ENCODE results near the gene SLC23A2. TPM values are rescaled to one million over a fixed set of nuclear protein-coding genes. Genes with fewer than 3 reads are reported as not detected.
A peak's percentile ranks its signal among the peaks of the same experiment; 100 is the strongest.

The SLC23A2 gene
- total RNA-seq, result 27.1 and 28.3 TPM in 2 replicates
- long read RNA-seq, full-length matches to known transcripts, result 8 of 34 reads
- long read RNA-seq, partial matches to known transcripts, result 9 of 34 reads
- long read RNA-seq, other reads (novel, unspliced or antisense), result 17 of 34 reads

DNA sequence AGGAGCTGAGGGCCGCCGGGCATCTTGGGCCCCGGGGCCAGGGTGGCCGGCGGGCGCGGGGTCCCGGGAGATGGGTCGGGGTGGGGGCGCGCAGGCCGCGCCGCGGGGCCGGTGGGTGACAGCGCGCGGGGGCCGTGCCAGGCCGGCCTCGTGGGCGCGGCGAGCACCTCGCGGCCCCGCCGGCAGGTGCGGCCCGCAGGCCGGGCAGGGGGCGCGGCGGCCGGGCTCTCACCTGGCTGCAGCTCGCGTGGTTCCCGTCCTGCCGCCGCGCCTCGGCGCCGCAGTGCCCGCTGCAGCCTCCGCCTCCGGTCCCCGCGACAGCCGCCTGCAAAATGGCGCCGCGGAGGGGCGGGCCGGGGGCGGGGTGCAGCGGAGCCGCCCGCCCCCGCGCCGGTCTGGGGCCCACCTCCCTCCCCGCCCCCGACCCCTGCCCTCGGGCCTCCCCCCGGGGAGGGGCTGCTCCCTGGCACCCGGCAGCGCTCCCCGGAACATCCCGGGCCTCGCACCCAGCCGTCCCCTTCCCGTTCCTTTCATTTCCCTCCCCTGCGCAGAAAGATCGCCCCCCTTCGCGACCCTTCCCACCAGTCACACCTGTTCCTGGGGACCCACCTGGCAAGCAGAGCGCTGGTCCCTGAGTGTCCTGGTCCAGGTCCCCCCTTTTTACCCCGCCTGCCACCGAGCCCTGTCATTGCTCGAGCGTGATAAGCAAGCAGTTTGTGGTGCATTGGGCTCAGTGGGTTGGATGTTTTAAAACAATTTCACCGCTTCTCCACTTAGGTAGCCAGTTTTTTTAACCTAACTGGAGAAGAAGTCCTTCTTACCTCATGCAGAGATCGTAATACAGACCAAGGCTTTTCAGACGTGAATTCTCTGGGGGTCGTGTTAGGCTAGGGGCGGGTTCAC, at the start of gene SLC23A2:
Gene SLC23A2 (minus strand): TSS at position 337 of the 903 bp plus-strand sequence. CDS start 68,948 bp downstream, outside the sequence.
- DNase-seq (ENCODE audit: low read depth, low spot score), result peak; percentile 9
- Mint-ChIP-seq H3K27ac (ENCODE audit: unreplicated experiment) (peak within 1 kb of the TSS; percentile 83), H3K27me3 (ENCODE audit: low read depth) (peaks cover 9% of the 10 kb centered on the region), H3K4me1 (peaks cover 47% of the 10 kb centered on the region), H3K9me3 (no peaks in the 10 kb centered on the region), H3K36me3 (ENCODE audit: low read depth) (no peaks in the 10 kb centered on the region), H3K4me3 (peak within 1 kb of the TSS; percentile 96)
- TF ChIP-seq, protein P1, sequence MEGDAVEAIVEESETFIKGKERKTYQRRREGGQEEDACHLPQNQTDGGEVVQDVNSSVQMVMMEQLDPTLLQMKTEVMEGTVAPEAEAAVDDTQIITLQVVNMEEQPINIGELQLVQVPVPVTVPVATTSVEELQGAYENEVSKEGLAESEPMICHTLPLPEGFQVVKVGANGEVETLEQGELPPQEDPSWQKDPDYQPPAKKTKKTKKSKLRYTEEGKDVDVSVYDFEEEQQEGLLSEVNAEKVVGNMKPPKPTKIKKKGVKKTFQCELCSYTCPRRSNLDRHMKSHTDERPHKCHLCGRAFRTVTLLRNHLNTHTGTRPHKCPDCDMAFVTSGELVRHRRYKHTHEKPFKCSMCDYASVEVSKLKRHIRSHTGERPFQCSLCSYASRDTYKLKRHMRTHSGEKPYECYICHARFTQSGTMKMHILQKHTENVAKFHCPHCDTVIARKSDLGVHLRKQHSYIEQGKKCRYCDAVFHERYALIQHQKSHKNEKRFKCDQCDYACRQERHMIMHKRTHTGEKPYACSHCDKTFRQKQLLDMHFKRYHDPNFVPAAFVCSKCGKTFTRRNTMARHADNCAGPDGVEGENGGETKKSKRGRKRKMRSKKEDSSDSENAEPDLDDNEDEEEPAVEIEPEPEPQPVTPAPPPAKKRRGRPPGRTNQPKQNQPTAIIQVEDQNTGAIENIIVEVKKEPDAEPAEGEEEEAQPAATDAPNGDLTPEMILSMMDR (conservative IDR thresholded peaks at IDR 0.05), result no peak

DNA sequence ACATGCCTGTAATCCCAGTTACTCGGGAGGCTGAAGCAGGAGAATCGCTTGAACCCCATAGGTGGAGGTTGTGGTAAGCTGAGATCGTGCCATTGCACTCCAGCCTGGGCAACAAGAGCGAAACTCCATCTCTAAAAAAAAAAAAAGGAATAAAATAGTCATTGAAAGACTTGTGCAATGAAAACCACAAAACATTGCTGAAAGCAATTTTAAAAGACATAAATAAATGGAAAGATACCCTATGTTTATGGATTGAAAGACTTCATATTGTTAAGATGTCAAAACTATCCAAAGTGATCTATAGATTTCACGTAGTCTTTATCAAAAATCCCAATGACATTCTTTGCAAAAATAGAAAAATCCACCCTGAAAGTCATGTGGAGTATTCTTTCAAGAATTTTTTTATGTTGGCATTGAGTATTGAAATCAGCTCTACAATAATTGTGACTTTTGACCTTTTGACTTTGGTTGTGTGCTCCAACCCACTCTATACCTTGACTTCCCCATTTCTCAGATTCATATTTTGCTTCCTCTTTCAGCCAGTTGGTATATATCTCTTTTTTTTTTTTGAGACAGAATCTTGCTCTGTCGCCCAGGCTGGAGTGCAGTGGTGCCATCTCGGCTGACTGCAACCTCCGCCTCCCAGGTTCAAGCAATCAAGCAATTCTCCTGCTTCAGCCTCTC, 45.5 kb upstream of the SLC23A2 start:
- no peak for DNase-seq (ENCODE audit: low read depth, low spot score)
- TF ChIP-seq, protein P1 (conservative IDR thresholded peaks at IDR 0.05), result no peak
- Mint-ChIP-seq H3K4me1 (peaks cover 9% of the 10 kb centered on the region), H3K27me3 (ENCODE audit: low read depth) (no peaks in the 10 kb centered on the region), H3K9me3 (no peaks in the 10 kb centered on the region), H3K27ac (ENCODE audit: unreplicated experiment) (no peak overlapping the region), H3K4me3 (no peak overlapping the region), H3K36me3 (ENCODE audit: low read depth) (no peaks in the 10 kb centered on the region)

DNA sequence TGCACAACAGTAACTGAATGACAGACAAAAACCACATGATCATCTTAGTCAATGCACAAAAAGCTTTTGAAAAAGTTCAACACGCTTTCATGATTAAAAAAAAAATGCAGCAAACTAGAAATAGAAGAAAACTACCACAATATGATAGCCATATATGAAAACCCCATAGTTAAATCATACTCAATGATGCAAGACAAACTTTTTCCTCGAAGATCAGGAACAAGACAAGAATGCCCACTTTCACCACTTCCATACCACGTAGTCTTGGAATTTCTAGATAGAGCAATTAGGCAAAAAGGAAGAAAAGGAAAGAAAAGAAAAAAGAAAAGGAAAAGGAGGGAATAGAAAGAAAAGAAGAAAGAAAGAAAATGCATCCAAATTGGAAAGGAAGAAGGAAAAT, 44.6 kb upstream of the SLC23A2 start:
- Mint-ChIP-seq H3K4me3 (no peak overlapping the region), H3K27ac (ENCODE audit: unreplicated experiment) (no peak overlapping the region), H3K9me3 (no peaks in the 10 kb centered on the region), H3K36me3 (ENCODE audit: low read depth) (no peaks in the 10 kb centered on the region), H3K4me1 (peaks cover 17% of the 10 kb centered on the region), H3K27me3 (ENCODE audit: low read depth) (no peaks in the 10 kb centered on the region)
- no peak for DNase-seq (ENCODE audit: low read depth, low spot score)
- TF ChIP-seq, protein P1 (conservative IDR thresholded peaks at IDR 0.05), result no peak

DNA sequence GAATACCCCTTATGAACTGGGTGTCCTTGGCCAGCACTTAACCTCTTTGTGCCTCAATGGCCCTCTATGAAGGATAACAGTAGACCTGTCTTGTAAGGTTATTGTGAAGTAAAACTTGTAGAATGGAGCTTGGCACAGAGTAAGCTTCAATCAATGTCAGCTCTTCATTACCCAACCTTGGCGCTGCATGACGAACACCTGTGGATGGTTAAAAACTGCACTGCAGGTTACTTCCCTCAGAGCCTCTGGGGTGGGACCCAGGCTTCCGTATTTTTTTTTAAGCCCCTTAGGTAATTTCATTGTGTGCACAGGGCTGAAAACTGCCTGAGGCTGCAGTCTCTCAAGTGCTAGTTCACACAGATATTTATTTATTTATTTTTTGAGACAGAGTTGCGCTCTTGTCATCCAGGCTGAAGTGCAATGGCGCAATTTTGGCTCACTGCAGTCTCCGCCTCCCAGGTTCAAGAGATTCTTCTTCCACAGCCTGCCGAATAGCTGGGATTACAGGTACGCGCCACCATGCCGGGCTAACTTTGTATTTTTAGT, 42.8 kb upstream of the SLC23A2 start:
- no peak overlapping the region for H3K4me3 Mint-ChIP-seq
- DNase-seq (ENCODE audit: low read depth, low spot score), result no peak
- TF ChIP-seq, protein P1 (conservative IDR thresholded peaks at IDR 0.05), result no peak
- no peak overlapping the region for H3K27ac Mint-ChIP-seq (ENCODE audit: unreplicated experiment)
- H3K36me3 Mint-ChIP-seq (ENCODE audit: low read depth), result no peaks in the 10 kb centered on the region
- H3K27me3 Mint-ChIP-seq (ENCODE audit: low read depth), result no peaks in the 10 kb centered on the region
- H3K4me1 Mint-ChIP-seq, result peaks cover 17% of the 10 kb centered on the region
- H3K9me3 Mint-ChIP-seq, result no peaks in the 10 kb centered on the region

DNA sequence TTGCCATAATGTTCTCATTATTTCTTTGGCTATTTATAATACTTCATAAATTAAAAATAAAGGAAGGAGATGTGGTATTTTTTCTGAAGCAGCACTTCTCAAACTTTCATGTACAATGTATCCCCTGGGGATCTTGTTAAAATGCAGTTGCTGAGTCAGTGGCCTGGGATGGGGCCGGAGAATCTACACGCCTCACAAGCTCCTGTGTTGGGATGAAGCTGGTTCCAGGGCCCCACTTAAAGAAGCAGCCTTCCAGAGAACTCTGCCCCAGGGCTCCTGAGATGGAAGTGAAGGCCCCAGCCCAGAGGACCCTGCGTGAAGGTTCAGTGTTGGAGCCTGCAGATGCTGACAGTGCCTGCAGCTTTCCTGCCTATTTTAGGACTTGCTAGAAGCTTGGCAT, 40.1 kb upstream of the SLC23A2 start:
- H3K27me3 Mint-ChIP-seq (ENCODE audit: low read depth), result no peaks in the 10 kb centered on the region
- H3K36me3 Mint-ChIP-seq (ENCODE audit: low read depth), result no peaks in the 10 kb centered on the region
- no peaks in the 10 kb centered on the region for H3K9me3 Mint-ChIP-seq
- no peak overlapping the region for H3K4me3 Mint-ChIP-seq
- H3K4me1 Mint-ChIP-seq, result peaks cover 17% of the 10 kb centered on the region
- TF ChIP-seq, protein P1 (conservative IDR thresholded peaks at IDR 0.05), result no peak
- peak; percentile 4 for DNase-seq (ENCODE audit: low read depth, low spot score)
- H3K27ac Mint-ChIP-seq (ENCODE audit: unreplicated experiment), result peak overlapping the region; percentile 50

Data from neural crest cell (in vitro differentiated cells).